GM19468 (cell line): ENCODE measurements around the gene PCSK2.

Experiments
- ATAC-seq: cut with Tn5 transposase; IDR thresholded peaks from one replicate; pipeline ENCODE4 v1.9.1; 2021; ENCODE audit warnings: mild to moderate bottlenecking, moderate library complexity, moderate number of reproducible peaks; ENCODE audit not compliant: unreplicated experiment; ENCODE audit errors: extremely low read depth

PCSK2 gene

DNA sequence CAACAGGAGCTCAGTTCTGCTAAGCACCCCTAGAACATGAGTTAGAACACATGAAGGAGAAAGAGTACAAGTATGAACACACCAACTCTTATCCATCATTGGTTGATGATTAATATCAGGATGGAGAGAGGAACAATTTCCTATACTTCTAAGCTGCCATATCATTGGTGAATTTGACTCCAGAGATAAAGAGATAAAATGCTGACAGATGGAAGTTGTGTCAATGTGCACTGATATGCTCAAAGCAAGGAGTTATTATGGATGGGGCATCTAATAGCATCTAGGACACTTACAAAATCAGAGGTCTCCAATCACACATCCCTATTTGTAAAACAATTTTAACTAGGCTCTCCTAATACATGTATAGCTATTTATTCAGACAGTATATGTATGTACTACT lies 159.0 kb downstream of the PCSK2 start:
- ATAC-seq: no peak

DNA sequence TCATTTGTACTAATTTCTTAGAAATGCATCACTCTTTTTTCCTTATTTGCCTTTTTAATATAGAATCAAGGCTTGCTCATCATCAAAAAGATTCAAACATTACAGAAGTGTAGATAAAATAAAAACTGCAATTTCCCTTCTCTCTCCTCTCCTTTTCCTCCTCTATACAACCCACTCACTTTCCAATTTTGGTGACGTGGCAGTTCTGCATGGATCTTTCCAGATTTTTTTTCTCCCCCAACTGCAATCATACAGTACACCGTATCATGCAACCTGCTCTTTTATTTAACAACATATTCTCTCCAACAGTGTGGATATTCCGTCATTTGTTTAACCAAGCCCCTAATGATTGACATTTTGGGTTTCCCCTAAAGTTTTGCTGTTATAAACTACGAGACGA lies 163.8 kb downstream of the PCSK2 start:
- no peak for ATAC-seq

DNA sequence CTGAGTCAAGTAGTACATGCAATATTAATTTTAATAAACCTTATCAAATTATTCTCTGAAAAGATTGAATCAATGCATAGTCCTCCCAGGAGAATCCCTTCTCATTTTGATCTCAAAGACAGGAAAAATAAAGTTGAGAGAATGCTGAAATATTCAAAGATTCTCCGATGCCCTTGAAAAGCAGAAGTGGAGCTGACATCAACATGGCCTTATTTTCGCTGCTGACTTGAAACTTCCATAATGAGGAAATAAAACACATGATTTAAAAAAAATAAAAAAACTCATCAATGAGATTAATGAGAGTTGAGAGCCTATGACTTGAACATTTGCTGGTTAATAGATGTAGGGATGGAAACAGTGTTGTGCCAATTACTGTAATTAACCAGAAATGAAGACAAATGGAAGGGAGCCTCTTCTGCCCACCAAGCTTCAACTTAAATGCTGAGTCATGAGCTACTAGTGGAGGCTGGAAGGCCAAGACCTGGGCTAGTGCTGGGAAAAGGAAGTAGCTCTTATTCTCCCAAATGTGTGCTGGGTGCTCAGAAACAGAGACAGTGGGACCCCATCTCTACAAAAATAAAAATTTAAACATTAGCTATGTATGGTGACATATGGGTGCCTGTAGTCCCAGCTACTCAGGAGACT lies 164.4 kb downstream of the PCSK2 start:
- no peak for ATAC-seq

DNA sequence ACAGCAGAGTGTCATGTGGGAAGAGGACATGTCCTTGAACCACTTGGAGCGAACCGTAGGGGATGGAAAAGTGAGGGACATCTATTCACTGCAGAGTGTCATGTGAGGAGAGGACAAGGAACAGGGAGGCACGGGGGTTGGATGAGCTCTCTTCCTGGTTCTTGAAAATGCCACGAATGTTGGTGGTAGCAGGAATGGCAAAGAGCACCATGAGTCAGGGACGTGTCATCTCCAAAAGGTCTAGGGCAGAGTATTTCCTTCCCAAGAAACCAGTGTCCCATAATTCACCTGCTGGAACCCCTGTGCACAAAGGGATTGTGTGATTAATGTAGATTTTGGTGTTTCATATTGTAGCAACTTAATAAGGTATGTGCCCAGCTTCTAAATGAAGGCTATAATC lies 167.6 kb downstream of the PCSK2 start:
- no peak for ATAC-seq

DNA sequence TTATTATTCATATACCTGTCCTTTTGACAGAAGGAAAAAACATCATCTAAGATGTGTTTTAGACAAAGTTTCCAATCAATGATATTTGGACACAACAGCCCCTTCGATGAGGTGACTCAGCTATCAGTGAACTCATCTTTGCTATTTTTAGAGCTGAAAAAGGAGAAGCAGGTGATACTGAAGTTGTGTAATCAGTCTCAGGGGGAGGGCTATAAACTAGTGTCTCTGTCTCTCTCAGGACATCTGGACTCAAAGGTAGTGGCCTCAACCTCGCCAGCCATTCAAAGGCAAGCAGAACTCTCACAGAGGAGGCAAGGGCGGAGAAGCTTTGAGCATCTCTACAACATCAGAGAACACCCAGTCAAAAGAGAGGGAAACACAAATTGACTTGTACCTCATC lies 168.9 kb downstream of the PCSK2 start:
- ATAC-seq: no peak

DNA sequence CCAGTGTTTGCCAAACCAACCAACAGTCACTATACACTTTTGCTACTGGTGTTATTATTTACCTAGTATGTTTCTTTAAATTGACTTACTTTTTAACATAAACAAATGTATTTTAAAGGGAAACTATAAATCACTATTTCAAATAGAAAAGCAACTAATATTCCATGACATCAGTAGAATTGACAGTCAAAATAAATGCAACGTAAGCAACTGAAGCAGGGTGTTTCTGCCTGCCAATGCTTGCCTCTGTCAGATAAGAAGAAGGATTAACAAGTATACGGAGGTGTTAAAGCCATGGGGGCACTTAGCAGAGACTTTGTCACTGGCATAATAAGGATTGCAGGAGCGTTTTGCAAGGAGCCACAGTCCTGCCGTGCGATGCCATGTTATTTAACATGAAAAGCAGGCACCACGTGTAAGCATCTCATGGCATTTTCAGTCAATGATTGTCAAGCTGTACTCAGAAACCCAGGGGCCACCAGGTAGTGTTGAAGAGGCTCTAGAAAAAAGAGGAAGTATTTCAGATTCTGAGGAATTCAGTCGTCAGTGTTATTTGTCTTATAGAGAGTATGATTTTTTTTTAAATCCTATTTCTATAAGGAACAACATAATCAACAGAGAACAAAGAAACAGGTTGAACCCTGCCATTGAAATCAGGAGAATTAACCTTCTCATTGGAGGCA lies 172.6 kb downstream of the PCSK2 start:
- no peak for ATAC-seq

DNA sequence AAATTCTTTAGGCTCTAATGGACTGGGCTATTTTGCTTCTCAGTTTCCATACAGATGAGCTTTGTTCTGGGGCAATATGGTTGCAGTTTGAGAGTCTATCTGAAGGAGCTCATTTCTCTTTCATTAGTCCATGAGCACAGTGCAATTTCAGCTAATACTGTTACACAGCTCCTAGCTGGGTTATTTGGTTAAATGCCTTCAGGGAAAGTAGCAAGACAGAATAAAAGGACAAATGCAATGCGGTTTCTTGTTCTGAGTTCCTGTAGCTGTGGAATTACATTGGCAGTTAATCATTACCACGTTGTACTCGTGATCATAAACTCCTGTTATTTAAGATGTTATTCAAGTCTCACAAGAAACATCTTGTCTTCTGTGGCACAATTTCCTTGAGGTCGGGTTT lies 176.6 kb downstream of the PCSK2 start:
- ATAC-seq: no peak

DNA sequence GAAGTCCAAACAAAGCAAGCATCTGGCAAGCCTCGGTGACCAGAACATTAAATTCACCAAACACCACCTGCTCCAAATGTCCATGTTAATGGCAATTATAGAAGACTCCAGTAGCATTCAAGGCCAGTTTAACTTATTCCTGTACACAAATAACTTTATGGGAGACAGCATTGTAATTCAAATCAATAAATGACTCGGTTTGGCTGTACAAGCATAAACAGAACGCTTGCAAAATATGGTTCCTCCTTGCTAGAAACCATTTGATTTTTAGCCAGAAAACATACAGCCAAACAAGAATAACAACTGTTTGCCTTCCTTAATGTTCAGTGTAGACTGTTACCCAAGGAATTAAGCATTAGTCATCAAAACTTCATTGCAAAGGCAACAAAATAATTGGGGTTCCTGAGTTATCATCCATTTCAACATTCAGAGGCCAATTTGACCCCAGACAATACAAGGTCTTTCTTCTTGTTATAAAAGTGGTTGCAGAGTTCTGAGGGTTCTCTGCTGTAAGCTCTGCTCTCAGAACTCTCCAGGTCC lies 179.3 kb downstream of the PCSK2 start:
- ATAC-seq: no peak

DNA sequence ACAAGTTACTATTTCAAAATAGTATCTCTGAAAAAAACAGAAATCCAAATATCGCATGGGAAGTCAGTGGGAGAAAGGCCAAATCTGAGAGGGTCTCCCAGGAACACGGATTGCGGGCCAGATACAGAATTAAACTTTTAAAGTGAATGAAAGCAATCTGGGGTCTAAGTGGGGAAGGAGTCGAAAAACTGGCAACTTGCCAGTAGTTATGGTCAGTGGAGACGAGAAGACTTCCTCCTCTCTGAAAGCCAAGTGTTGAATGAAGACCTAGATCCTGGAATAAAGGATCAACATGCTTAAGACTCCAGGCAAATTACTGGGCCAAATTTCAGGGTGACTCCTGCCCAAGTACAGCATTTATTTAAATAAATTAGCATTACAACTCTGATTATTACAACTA lies 180.7 kb downstream of the PCSK2 start:
- ATAC-seq: no peak

DNA sequence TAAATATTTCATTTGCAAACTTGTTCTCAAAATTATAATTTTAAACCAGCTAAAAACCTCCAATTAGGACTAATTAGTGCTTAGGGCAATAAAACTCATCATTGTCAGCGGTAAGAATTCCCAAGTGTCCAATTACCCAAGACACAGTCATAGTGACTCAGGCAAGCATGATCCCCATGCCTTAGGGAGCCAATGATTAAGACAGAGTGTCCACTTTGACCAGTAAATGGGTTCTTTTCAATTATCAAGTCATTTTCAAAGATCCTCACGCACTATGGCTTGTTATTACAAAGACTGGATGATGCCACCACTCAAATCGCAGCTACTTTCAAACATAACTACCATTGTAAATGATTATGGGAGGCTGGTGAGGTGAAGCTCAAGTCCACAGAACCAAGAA lies 190.4 kb downstream of the PCSK2 start:
- ATAC-seq: no peak

DNA sequence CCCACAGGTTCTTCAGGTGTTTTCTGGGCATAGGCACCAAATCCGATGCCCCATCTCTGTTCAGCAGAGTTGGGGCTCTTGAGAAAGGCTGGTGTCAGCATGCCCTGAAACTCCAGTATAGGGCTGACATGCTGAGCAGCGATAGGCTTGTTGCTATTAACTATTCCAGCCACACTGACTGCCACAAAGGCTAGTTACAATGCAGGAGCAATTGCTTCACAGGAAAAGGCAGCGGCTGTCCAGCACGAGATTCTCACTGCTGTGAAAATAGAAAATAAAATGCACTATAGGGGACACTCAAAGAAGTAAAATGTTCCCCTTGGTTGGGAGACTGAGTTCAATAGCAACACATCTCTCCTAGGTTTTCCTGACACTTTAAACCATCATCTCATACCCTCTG lies 191.9 kb downstream of the PCSK2 start:
- no peak for ATAC-seq

DNA sequence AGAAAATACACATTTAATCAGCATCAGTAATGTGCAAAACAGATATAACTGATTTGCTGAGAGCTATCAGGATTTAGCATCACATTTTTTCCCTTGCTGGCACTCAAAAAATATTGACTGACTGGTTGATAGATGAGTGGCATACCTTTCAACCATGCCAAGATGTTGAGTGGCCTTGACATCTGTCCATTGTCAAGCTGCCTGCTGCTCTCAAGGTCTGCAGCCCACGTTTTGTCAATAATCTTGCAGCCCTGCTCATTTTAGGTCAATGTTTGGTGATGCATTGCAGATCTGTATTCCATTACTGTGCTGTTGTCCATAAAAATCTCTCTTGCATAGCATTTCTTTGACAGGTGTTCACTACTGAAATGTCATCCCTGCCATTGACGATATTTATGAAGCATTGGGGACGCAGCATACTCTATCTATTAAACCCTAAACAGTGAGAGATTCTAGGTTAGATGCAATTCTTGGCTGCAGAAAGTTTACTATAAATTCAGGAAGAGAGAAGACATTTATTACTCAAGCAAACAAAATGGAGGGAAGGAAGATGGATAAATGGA lies 192.7 kb downstream of the PCSK2 start:
- no peak for ATAC-seq

DNA sequence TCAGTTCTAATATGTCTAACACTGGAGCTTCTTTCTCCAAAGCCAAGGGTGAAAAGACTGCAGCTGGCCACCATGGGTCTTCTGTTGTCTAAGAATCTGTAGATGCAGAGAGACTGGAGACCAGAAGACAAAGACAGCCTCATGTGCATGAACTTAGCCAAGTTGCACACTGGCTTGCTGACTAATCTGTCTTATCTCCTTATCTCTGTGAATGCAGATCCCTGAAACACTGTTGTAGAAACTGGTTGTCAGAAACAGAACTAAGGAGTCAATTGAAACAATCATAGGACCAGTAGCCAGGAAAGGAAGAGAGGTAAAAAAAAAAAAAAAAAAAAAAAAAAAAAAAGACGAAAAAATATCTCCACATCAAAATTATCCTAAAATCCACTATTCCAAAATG lies 194.7 kb downstream of the PCSK2 start:
- no peak for ATAC-seq

DNA sequence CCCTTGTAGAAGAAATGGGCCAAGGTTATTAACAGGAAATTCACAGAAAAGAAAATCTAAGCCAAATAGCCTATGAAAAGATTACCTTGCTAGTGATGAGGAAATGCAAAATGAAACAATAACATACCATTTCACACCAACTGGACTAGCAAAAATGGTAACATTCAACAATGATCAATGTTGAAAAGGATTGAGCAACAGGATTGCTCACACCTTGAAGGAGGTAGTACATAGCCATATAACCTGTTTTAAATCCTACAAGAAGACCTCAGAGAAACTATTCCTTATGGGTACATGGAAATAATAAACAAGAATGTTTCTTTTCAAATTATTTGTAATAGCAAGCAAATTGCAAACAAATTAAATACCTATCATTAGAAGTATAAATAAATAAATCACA lies 196.9 kb downstream of the PCSK2 start:
- no peak for ATAC-seq

DNA sequence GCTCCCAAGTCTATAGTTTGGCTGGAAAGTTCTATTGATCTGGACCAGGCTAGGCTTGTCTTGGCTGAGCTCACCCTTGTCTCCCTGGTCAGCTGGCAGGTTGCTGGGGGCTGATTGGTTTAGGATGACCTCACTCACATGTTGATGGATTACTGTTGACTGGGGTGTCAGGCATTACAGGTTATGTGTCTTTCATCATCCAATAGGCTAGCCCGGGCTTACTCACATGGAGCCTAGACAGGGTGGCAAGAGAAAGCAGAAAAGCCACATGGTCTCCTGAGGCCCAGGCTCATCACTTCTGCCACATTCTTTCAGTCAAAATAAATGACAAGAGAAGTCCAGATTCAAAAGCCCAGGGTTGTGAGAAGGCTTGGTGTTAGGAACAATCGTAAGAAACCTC lies 200.8 kb downstream of the PCSK2 start:
- ATAC-seq: no peak

DNA sequence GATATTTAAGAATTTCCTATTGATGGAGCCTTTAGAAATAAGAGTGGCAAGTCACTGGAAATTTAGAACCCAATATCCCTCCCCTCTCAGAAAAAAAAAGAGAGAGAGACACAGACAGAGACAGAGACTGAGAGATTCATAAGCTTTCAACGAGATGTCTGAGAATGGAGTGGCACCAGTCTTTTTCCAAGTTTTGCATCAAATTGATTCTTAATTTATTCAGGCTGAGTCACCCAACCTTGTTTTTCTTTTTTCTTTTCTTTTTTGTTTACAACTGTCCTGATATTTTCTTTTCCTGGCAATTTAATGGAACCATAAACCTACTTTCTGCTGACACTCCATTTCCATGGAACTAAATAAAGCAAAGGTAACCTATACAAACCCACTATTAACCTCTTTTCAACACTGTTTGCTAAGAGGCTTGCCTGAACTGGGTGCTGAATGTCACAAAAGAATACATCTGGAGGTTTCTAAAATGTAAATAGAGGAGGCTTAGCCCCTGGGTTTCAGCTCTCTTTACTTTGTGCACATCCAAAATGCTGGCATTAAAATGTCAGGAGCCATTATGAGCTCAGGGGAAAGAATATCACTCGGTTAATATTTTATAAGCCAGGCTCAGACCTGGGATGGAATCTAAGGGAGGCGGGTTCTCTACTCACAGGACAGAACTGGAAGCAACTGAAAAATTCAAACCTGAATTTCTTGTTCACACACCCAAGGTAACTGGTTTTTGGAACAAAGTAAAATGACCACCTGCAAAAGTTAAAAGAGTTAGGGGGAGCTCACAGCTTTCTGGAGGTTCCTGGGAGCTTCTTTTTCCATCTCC lies 203.5 kb downstream of the PCSK2 start:
- no peak for ATAC-seq

DNA sequence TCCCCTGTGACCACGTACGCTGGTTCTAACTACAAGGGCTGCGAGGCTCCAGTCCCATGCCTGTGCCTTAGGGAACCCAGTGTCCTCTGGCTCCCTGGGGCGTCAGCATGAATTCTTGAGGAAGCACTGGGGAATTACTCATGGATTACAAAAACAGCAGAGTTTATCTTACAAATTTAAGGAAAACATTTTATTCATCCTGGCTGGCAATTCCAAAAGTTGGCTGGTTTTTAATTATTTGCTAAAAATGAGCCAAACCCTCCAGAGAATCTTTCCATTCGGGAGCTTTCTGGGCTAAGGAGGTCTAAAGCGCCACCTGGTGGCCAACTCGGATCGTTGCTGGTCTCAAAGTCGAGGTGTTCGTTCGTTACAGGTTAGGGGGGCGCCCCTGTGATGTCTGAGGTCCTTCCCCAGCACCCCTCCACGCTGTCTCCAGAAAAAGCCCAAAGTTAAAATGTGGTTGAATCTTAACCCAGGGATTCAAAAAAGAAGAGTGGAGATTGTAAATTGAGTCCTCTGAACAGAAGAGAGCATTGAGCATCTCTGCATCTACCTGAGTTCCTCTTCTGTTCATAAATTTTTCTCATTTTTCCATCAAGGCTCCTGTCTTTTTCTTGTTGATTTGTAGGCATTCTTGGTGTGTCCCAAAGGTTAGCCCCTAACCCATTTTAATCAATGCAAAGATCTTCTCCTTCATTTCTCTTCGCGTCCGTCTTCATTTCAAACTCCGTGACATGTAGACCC lies 205.0 kb downstream of the PCSK2 start:
- no peak for ATAC-seq

DNA sequence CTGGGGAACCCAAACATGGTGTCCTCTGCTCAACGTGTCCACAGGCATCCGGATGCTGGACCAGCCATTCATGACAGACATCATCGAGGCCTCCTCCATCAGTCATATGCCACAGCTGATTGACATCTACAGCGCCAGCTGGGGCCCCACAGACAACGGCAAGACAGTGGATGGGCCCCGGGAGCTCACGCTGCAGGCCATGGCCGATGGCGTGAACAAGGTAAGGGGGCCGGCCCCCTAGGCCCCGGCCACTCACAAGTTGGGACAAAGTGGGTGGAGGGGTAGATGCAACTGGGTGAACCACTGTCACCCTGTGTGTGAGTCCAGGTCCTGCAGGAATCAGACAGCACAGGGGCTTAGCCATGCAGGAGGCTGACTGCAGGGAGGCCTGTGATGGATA lies 209.8 kb downstream of the PCSK2 start:
- no peak for ATAC-seq

DNA sequence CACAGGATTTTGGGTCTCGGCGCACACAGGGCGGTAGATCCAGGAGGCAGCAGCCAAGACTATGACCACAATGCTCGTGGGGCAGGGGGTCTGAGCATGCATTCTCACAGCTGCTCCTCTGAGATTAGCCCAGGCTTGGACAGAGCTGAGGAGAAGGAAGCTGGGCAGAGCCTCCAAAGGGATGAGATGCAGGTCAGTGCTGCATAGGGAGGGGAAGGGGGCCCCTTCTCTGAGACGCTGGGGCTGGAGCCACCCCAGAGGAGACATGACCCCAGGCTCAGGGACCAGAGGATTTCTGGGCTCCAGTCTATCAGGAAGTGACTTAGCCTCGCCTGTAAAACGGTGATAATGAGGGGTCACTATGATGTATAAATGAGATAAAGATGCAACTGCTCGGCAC lies 210.4 kb downstream of the PCSK2 start:
- ATAC-seq: no peak

DNA sequence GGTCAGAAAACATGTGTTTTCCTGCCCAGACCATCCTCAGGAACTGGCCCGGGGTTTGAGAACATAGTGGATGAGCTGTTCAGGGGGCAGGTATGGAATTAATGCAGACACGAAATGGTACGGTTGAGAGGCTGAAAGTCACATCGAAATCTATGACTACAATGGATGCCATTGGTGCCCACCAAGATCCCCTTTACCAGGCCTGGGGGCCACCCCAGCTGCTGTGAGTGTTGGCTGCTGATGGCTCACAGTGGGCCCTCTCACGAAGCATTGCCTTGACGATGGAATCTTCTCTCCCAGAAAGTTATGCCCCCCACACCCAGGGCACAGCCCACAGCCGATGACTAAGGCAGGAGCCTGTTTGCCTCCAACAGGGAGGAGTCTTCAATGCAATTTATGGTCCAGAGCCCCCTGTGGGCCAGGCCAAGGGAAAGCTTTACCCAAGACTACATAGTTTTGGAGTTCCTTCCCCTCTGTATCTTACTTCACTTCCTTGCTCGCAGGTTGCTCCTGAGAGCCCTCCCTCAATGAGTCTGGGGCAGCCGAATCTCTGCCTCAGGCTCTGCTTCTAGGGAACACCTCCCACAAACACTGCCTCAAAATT lies 211.7 kb downstream of the PCSK2 start:
- ATAC-seq: no peak
